RWPE2 (cell line): ENCODE measurements around the gene SNRNP27.
"Not testable (repeated sequence)": the region's sequence is repeated elsewhere in the genome, so short reads cannot be mapped to it uniquely, and the experiment has no call there.

ENCODE experiments used
- ATAC-seq: fragments of 200-7000 bp; cut with Tn5 transposase; 3 replicates; pipeline ENCODE4 v1.9.1; 2021; ENCODE audit warnings: low read depth
- DNase-seq: peaks from one replicate; pipeline ENCODE4 v3.0.0-alpha.2; 2020; ENCODE audit warnings: low spot score
- H3K27ac ChIP-seq: fragments of 450-650 bp; 2 replicates; pipeline ENCODE4 v1.5.1; 2017; ENCODE audit warnings: mild to moderate bottlenecking; ENCODE audit not compliant: poor library complexity, severe bottlenecking
- H3K27me3 ChIP-seq: fragments of 250-450 bp; sonication (Bioruptor Pico); 2 replicates; pipeline ENCODE4 v1.5.1; 2021; ENCODE audit warnings: mild to moderate bottlenecking, moderate library complexity; ENCODE audit not compliant: insufficient read depth, poor library complexity, severe bottlenecking
- H3K36me3 ChIP-seq: fragments of 250-450 bp; sonication (Bioruptor Pico); 2 replicates; pipeline ENCODE4 v1.5.1; 2020; ENCODE audit warnings: low read depth, mild to moderate bottlenecking, moderate library complexity
- H3K4me1 ChIP-seq: fragments of 250-450 bp; sonication (Bioruptor Pico); 2 replicates; pipeline ENCODE4 v1.5.1; 2021; ENCODE audit warnings: mild to moderate bottlenecking, moderate library complexity; ENCODE audit not compliant: insufficient read depth, poor library complexity, severe bottlenecking
- H3K4me3 ChIP-seq: fragments of 250-450 bp; sonication (Bioruptor Pico); 2 replicates; pipeline ENCODE4 v1.5.1; 2021; ENCODE audit warnings: mild to moderate bottlenecking, moderate library complexity; ENCODE audit not compliant: severe bottlenecking
- H3K9me3 ChIP-seq: fragments of 250-450 bp; sonication (Bioruptor Pico); 2 replicates; pipeline ENCODE4 v1.5.1; 2021; ENCODE audit warnings: mild to moderate bottlenecking, moderate library complexity; ENCODE audit not compliant: severe bottlenecking
- TF ChIP-seq, protein P1 (sequence below): fragments of 450-650 bp; IDR thresholded peaks from one replicate; pipeline ENCODE4 v1.5.1; 2017; ENCODE audit warnings: mild to moderate bottlenecking, moderate library complexity; ENCODE audit not compliant: poor library complexity, severe bottlenecking

Gene SNRNP27

GRCh38 chr2:69889302-69889701, 4.5 kb upstream of the SNRNP27 start:
- Histone ChIP-seq H3K4me3 (no peak overlapping the region), H3K4me1 (no peaks in the 10 kb centered on the region), H3K27ac (no peak overlapping the region), H3K9me3 (peaks cover 3% of the 10 kb centered on the region), H3K36me3 (no peaks in the 10 kb centered on the region), H3K27me3 (no peaks in the 10 kb centered on the region)
- DNase-seq: no peak
- TF ChIP-seq, protein P1, sequence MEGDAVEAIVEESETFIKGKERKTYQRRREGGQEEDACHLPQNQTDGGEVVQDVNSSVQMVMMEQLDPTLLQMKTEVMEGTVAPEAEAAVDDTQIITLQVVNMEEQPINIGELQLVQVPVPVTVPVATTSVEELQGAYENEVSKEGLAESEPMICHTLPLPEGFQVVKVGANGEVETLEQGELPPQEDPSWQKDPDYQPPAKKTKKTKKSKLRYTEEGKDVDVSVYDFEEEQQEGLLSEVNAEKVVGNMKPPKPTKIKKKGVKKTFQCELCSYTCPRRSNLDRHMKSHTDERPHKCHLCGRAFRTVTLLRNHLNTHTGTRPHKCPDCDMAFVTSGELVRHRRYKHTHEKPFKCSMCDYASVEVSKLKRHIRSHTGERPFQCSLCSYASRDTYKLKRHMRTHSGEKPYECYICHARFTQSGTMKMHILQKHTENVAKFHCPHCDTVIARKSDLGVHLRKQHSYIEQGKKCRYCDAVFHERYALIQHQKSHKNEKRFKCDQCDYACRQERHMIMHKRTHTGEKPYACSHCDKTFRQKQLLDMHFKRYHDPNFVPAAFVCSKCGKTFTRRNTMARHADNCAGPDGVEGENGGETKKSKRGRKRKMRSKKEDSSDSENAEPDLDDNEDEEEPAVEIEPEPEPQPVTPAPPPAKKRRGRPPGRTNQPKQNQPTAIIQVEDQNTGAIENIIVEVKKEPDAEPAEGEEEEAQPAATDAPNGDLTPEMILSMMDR: no peak
- ATAC-seq: no peak

DNA sequence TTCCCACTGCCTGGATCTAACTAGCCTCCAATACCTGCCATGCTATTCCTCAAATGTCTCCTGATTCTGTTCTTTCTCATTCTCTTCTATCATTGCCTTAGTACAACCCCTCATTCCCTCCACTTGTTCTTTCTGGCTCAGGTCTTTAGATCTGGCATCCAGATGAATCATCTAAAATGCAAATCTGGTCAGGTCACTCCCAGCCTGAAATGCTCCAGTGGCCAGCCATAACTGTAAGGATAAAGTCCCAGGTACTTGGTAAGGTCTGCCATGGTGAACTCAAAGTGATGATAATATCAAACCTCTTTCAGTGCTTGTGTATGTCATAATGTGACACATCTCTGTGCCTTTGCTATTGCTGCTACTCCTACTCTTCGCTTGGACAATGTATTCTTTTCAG, 2.9 kb upstream of the SNRNP27 start:
- no peaks in the 10 kb centered on the region for H3K27me3 ChIP-seq
- TF ChIP-seq, protein P1: no peak
- DNase-seq (no peak), ATAC-seq (no peak)
- peaks cover 12% of the 10 kb centered on the region for H3K36me3 ChIP-seq
- no peaks in the 10 kb centered on the region for H3K4me1 ChIP-seq
- no peak overlapping the region for H3K27ac ChIP-seq
- H3K4me3 ChIP-seq: no peak overlapping the region
- H3K9me3 ChIP-seq: peaks cover 3% of the 10 kb centered on the region

- not testable (repeated sequence) for H3K4me3 ChIP-seq, H3K9me3 ChIP-seq, H3K27me3 ChIP-seq, ATAC-seq, DNase-seq, H3K4me1 ChIP-seq
- Histone ChIP-seq H3K36me3 (peaks cover 32% of the 10 kb centered on the region), H3K27ac (peak overlapping the region; percentile 56)
These were observed 825 bp upstream of the SNRNP27 start for GRCh38 chr2:69892838-69893424.

DNA sequence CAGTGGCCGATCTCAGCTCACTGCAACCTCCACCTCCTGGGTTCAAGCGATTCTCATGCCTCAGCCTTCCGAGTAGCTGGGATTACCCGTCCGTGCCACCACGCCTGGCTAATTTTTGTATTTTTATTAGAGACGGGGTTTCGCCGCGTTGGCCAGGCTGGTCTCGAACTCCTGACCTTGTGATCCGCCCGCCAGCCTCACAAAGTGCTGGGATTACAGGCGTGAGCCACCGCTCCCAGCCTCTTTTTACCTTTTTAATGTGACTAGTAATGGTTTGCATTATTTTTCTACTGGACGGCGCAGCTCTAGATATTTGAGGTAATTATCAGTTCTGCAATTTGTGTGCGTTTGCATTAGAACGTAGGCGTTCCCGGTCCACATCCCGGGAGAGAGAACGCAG, 981 bp downstream of the SNRNP27 start:
- H3K36me3 ChIP-seq: peaks cover 49% of the 10 kb centered on the region
- not testable (repeated sequence) for ATAC-seq, DNase-seq, H3K9me3 ChIP-seq, H3K27me3 ChIP-seq, H3K4me1 ChIP-seq
- H3K27ac ChIP-seq: peak overlapping the region; percentile 56
- H3K4me3 ChIP-seq: peak overlapping the region; percentile 69

DNA sequence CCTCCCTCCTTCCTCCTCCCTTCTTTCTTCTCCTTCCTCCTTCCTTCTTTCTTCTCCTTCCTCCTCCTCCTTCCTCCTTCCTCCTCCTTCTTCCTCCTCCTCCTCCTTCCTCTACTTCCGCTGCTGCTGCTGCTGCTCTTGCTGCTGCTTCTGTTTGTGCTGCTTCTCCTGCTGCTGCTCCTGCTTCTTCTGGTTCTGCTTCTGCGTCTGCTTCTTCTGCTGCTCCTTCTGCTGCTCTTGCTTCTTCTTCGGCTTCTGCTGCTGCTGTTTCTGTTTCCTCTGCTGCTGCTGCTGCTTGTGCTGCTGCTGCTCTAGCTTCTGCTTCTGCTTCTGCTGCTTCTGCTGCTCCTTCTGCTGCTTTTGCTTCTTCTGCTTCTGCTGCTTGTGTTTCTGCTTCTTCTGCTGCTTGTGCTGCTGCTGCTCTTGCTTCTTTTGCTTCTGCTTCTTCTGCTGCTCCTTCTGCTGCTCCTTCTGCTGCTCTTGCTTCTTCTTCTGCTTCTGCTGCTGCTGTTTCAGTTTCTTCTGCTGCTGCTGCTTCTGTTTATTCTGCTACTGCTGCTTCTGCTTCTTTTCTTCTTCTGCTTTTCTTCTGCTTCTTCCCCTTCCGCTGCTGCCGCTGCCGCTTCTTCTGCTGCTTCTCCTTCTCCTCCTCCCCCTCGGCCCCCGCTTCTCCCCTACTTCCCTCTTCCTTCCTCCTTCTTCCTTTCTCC, 8.6 kb downstream of the SNRNP27 start:
- no peak for DNase-seq
- H3K4me1 ChIP-seq: no peaks in the 10 kb centered on the region
- TF ChIP-seq, protein P1: no peak
- H3K27ac ChIP-seq: no peak overlapping the region
- no peaks in the 10 kb centered on the region for H3K27me3 ChIP-seq
- H3K4me3 ChIP-seq: no peak overlapping the region
- no peak for ATAC-seq
- no peaks in the 10 kb centered on the region for H3K9me3 ChIP-seq
- peaks cover 84% of the 10 kb centered on the region for H3K36me3 ChIP-seq

DNA sequence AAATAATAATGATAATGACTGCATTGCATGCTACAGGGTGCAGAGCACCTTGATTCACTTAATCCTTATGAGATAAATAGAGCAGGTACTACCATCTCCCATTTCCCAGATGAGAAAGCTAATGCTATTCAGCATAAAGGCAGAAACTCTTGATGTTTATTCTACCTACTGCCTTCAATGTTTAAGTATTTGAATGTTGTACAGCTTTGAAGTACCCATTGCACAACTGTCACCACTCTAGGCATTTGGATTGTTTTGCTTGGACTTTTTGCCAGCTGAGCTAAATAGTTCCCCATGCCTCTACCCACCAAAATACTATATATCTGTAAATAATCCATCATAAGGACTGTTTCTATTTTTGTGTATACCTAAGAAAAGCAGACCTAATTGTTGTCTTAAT, 13.5 kb downstream of the SNRNP27 start:
- H3K9me3 ChIP-seq: no peaks in the 10 kb centered on the region
- no peak for DNase-seq
- TF ChIP-seq, protein P1: no peak
- no peak overlapping the region for H3K4me3 ChIP-seq
- no peaks in the 10 kb centered on the region for H3K4me1 ChIP-seq
- no peak overlapping the region for H3K27ac ChIP-seq
- no peak for ATAC-seq
- H3K36me3 ChIP-seq: peaks cover 74% of the 10 kb centered on the region
- no peaks in the 10 kb centered on the region for H3K27me3 ChIP-seq
